ENCODE measurements around the gene NEMP1.

Gene NEMP1

GRCh38 chr12:57090924-57091637, 12.5 kb upstream of the NEMP1 start:
- peaks cover 0 to 50% (median 46%) of the 10 kb centered on the region in 5 donors for H3K36me3 ChIP-seq (ENCODE audit: control insufficient read depth in 5 of 5, insufficient read depth in 5 of 5, low read length in 5 of 5)
- peaks cover 6 to 65% (median 42%) of the 10 kb centered on the region in 5 donors for H3K4me1 ChIP-seq (ENCODE audit: control insufficient read depth in 5 of 5, insufficient read depth in 5 of 5, low read length in 5 of 5)

DNA sequence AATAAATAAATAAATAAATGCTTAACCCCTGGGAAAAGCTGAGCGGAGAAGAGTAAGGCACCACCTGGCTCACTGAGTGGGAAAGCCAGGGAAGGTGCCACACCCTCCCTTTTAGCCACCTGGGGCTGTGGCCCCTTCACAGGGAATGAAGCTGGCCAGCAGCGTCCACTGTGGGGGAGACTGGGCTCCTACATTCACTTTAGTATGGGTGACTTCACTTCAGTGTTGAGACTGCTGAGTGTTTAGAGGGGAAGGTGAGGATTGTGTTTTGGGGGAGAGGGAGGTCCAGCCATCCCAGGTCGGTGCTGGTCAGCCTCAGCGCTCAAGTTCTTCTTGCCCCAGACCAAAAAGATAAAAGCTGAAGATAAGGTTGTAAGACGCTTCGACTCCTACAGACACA, 11.9 kb upstream of the NEMP1 start:
- H3K4me3 ChIP-seq (ENCODE audit: low read depth in 1 of 5, low read length in 5 of 5): peak overlapping the region; percentile 1 to 86 (median 64)
- peak overlapping the region; percentile 41 for H3K27ac ChIP-seq (ENCODE audit: low read depth, low read length)
- H3K36me3 ChIP-seq (ENCODE audit: control insufficient read depth in 5 of 5, insufficient read depth in 5 of 5, low read length in 5 of 5): peaks cover 0 to 44% (median 40%) of the 10 kb centered on the region in 5 donors
- no peaks in the 10 kb centered on the region for H3K9me3 ChIP-seq (ENCODE audit: control insufficient read depth in 5 of 5, low read length in 5 of 5)
- H3K27me3 ChIP-seq (ENCODE audit: control insufficient read depth in 5 of 5, insufficient read depth in 4 of 5, low read length in 5 of 5): no peaks in the 10 kb centered on the region
- H3K4me1 ChIP-seq (ENCODE audit: control insufficient read depth in 5 of 5, insufficient read depth in 5 of 5, low read length in 5 of 5): peaks cover 8 to 71% (median 48%) of the 10 kb centered on the region in 5 donors
- peak overlapping the region in 3 of 5 donors; percentile 55 to 75 (median 69) for H3K9ac ChIP-seq (ENCODE audit: low read length in 5 of 5)

More at GRCh38 chr12:57090924-57091637, 12.5 kb upstream of the NEMP1 start:
- Histone ChIP-seq H3K27me3 (ENCODE audit: control insufficient read depth in 5 of 5, insufficient read depth in 4 of 5, low read length in 5 of 5) (no peaks in the 10 kb centered on the region), H3K27ac (ENCODE audit: low read depth, low read length) (peak overlapping the region; percentile 41), H3K4me3 (ENCODE audit: low read depth in 1 of 5, low read length in 5 of 5) (peak overlapping the region; percentile 1 to 86 (median 64)), H3K9ac (ENCODE audit: low read length in 5 of 5) (peak overlapping the region in 1 of 5 donors; percentile 69), H3K9me3 (ENCODE audit: control insufficient read depth in 5 of 5, low read length in 5 of 5) (no peaks in the 10 kb centered on the region)

DNA sequence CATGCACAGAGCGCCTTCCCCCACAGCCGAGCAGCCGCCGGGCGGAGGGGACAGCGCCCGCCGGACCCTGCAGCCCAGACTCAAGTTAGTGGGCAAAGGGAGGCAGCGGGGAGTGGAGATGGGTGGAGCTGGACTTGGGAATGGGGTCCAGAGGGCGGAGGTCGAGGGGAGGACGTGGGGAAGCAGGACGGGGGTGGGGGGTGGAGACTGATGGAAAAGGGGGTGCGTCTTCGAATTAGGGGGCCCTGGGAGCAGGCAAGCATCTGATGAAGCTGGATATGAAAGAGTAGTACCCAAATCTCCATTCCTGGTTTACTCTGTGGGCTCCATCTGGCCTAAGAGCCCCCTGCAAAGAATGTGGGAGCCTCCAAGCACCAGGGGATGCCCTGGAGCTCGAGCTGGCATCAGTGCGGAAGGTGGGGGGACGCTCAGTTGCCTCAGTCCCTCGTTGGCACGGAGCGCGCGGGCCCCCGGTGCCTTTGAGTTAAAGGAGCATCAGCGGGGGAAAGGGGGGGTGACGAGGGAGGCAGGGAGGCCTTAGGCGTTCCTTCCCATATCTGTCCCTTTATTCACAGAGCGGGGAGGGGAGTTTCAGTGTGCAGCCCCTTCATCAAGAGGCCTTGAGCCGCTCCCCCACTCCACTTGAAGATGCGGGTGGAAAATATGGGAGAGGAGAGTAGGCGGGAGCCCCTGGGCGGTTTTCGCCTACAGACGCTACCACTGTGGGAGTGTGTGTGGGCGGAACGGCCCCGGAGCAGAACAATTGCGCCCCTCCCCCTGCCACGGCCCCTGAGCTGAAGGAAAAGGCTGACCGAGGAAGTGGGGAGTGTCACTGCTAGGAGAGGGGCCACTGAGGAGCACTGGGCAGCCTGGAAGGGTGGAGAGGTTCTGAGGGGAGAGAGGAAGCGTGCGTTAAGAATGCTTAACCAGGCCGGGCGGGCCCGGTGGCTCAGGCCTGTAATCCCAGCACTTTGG, 11.0 kb upstream of the NEMP1 start:
- H3K4me3 ChIP-seq (ENCODE audit: low read depth in 1 of 5, low read length in 5 of 5): peak overlapping the region; percentile 80 to 86 (median 83)
- H3K27ac ChIP-seq (ENCODE audit: low read depth, low read length): peak overlapping the region; percentile 80
- H3K4me1 ChIP-seq (ENCODE audit: control insufficient read depth in 5 of 5, insufficient read depth in 5 of 5, low read length in 5 of 5): peaks cover 8 to 73% (median 52%) of the 10 kb centered on the region in 5 donors
- no peaks in the 10 kb centered on the region for H3K27me3 ChIP-seq (ENCODE audit: control insufficient read depth in 5 of 5, insufficient read depth in 4 of 5, low read length in 5 of 5)
- H3K9ac ChIP-seq (ENCODE audit: low read length in 5 of 5): peak overlapping the region in 4 of 5 donors; percentile 66 to 81 (median 74)
- peaks cover 0 to 35% (median 31%) of the 10 kb centered on the region in 5 donors for H3K36me3 ChIP-seq (ENCODE audit: control insufficient read depth in 5 of 5, insufficient read depth in 5 of 5, low read length in 5 of 5)
- H3K9me3 ChIP-seq (ENCODE audit: control insufficient read depth in 5 of 5, low read length in 5 of 5): no peaks in the 10 kb centered on the region

GRCh38 chr12:57088354-57089270, 10.0 kb upstream of the NEMP1 start, which contains the start of gene NAB2:
TSS of gene NAB2 (plus strand) at chr12:57089114. CDS start at chr12:57089272, 158 bp downstream.
- H3K27me3 ChIP-seq (ENCODE audit: control insufficient read depth in 5 of 5, insufficient read depth in 4 of 5, low read length in 5 of 5): no peaks in the 10 kb centered on the region
- no peaks in the 10 kb centered on the region for H3K9me3 ChIP-seq (ENCODE audit: control insufficient read depth in 5 of 5, low read length in 5 of 5)
- H3K9ac ChIP-seq (ENCODE audit: low read length in 5 of 5): peak within 1 kb of the TSS; percentile 65 to 88 (median 76)
- peak within 1 kb of the TSS; percentile 99 for H3K27ac ChIP-seq (ENCODE audit: low read depth, low read length)
- H3K4me1 ChIP-seq (ENCODE audit: control insufficient read depth in 5 of 5, insufficient read depth in 5 of 5, low read length in 5 of 5): peaks cover 8 to 66% (median 52%) of the 10 kb centered on the region in 5 donors
- peaks cover 0 to 28% (median 24%) of the 10 kb centered on the region in 5 donors for H3K36me3 ChIP-seq (ENCODE audit: control insufficient read depth in 5 of 5, insufficient read depth in 5 of 5, low read length in 5 of 5)
- peak within 1 kb of the TSS; percentile 80 to 86 (median 83) for H3K4me3 ChIP-seq (ENCODE audit: low read depth in 1 of 5, low read length in 5 of 5)

GRCh38 chr12:57087691-57088353, 9.2 kb upstream of the NEMP1 start:
- peaks cover 0 to 21% (median 17%) of the 10 kb centered on the region in 5 donors for H3K36me3 ChIP-seq (ENCODE audit: control insufficient read depth in 5 of 5, insufficient read depth in 5 of 5, low read length in 5 of 5)
- H3K4me1 ChIP-seq (ENCODE audit: control insufficient read depth in 5 of 5, insufficient read depth in 5 of 5, low read length in 5 of 5): peaks cover 8 to 59% (median 48%) of the 10 kb centered on the region in 5 donors
- no peaks in the 10 kb centered on the region for H3K9me3 ChIP-seq (ENCODE audit: control insufficient read depth in 5 of 5, low read length in 5 of 5)
- no peaks in the 10 kb centered on the region for H3K27me3 ChIP-seq (ENCODE audit: control insufficient read depth in 5 of 5, insufficient read depth in 4 of 5, low read length in 5 of 5)
- peak overlapping the region; percentile 59 to 78 (median 74) for H3K4me3 ChIP-seq (ENCODE audit: low read depth in 1 of 5, low read length in 5 of 5)
- peak overlapping the region; percentile 99 for H3K27ac ChIP-seq (ENCODE audit: low read depth, low read length)
- peak overlapping the region; percentile 65 to 88 (median 76) for H3K9ac ChIP-seq (ENCODE audit: low read length in 5 of 5)

DNA sequence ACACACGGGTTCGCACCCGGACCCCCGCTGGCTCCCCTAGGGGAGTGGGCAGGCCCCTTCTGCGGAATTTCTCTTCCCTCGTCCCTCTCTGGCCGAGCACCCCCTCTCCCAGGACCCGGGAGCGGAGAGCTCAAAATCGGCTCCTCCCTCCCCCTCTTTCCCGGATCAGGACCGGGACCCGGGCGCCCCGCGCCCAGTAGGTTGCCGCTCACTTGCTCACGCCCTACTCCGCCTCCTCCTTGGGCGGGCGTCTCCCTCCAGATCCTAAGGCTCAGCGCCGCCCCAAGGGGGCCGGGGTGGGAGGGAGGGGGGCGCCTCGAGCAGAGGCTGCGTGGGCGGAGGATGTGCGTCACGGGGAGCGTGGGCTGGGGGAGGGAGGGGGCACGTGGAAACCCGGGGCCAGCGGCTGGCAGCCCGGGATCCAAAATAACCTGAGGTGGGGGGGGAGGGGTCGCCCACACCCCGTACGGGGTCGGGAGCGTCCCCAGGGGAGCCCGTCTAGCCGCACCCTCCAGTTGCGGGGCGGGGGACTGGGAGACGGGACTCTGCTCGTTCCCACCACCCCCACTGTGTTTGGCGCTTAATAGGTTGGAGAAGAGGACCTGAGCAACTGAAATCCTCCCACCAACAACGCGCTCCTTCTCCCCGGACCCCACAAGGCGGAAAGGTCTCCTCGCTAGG, 8.6 kb upstream of the NEMP1 start:
- H3K27me3 ChIP-seq (ENCODE audit: control insufficient read depth in 5 of 5, insufficient read depth in 4 of 5, low read length in 5 of 5): no peaks in the 10 kb centered on the region
- peak overlapping the region; percentile 99 for H3K27ac ChIP-seq (ENCODE audit: low read depth, low read length)
- H3K9ac ChIP-seq (ENCODE audit: low read length in 5 of 5): peak overlapping the region; percentile 86 to 97 (median 94)
- H3K36me3 ChIP-seq (ENCODE audit: control insufficient read depth in 5 of 5, insufficient read depth in 5 of 5, low read length in 5 of 5): peaks cover 0 to 15% (median 11%) of the 10 kb centered on the region in 5 donors
- H3K9me3 ChIP-seq (ENCODE audit: control insufficient read depth in 5 of 5, low read length in 5 of 5): no peaks in the 10 kb centered on the region
- peaks cover 8 to 52% (median 47%) of the 10 kb centered on the region in 5 donors for H3K4me1 ChIP-seq (ENCODE audit: control insufficient read depth in 5 of 5, insufficient read depth in 5 of 5, low read length in 5 of 5)
- H3K4me3 ChIP-seq (ENCODE audit: low read depth in 1 of 5, low read length in 5 of 5): peak overlapping the region; percentile 73 to 87 (median 76)

- H3K27ac ChIP-seq (ENCODE audit: low read depth, low read length): peak overlapping the region; percentile 99
- H3K4me3 ChIP-seq (ENCODE audit: low read depth in 1 of 5, low read length in 5 of 5): peak overlapping the region; percentile 73 to 87 (median 76)
- H3K4me1 ChIP-seq (ENCODE audit: control insufficient read depth in 5 of 5, insufficient read depth in 5 of 5, low read length in 5 of 5): peaks cover 8 to 51% (median 47%) of the 10 kb centered on the region in 5 donors
- no peaks in the 10 kb centered on the region for H3K27me3 ChIP-seq (ENCODE audit: control insufficient read depth in 5 of 5, insufficient read depth in 4 of 5, low read length in 5 of 5)
- peaks cover 0 to 9% (median 5%) of the 10 kb centered on the region in 5 donors for H3K36me3 ChIP-seq (ENCODE audit: control insufficient read depth in 5 of 5, insufficient read depth in 5 of 5, low read length in 5 of 5)
- peak overlapping the region; percentile 86 to 97 (median 94) for H3K9ac ChIP-seq (ENCODE audit: low read length in 5 of 5)
- H3K9me3 ChIP-seq (ENCODE audit: control insufficient read depth in 5 of 5, low read length in 5 of 5): no peaks in the 10 kb centered on the region
These were observed 8.0 kb upstream of the NEMP1 start for GRCh38 chr12:57086493-57087009.

DNA sequence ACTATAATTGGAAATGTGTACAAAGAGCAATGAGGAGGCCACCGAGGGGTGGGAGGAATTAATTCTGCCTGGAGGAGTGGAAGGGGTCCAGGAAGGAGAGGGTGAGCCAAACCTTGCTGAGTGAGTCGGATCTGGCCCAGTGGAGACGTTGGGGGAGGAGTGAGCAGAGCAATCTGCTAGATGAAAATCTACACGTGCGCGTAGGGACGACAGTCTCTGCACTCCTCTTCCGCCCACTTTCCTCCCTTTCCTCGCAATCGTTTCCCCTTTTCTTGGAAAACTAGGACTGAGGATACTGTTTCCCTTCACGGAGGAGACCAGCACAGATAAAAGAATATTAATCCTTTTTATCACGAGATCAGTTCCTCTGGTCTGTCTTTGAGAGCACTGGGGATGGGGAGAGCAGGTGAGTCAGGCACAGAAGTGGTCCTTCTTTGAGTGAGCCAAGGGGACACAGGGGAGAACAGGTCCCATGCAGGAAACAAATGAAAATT, 7.5 kb upstream of the NEMP1 start:
- peak overlapping the region; percentile 33 to 87 (median 74) for H3K4me3 ChIP-seq (ENCODE audit: low read depth in 1 of 5, low read length in 5 of 5)
- H3K9me3 ChIP-seq (ENCODE audit: control insufficient read depth in 5 of 5, low read length in 5 of 5): no peaks in the 10 kb centered on the region
- peaks cover 8 to 47% (median 43%) of the 10 kb centered on the region in 5 donors for H3K4me1 ChIP-seq (ENCODE audit: control insufficient read depth in 5 of 5, insufficient read depth in 5 of 5, low read length in 5 of 5)
- H3K27me3 ChIP-seq (ENCODE audit: control insufficient read depth in 5 of 5, insufficient read depth in 4 of 5, low read length in 5 of 5): no peaks in the 10 kb centered on the region
- H3K27ac ChIP-seq (ENCODE audit: low read depth, low read length): peak overlapping the region; percentile 99
- H3K9ac ChIP-seq (ENCODE audit: low read length in 5 of 5): peak overlapping the region in 4 of 5 donors; percentile 31 to 96 (median 52)
- peaks cover 0 to 4% (median under 1%) of the 10 kb centered on the region in 5 donors for H3K36me3 ChIP-seq (ENCODE audit: control insufficient read depth in 5 of 5, insufficient read depth in 5 of 5, low read length in 5 of 5)

All from subcutaneous abdominal adipose tissue (tissue), 5 donors.